ENCODE results near the gene RHOBTB1. TPM values are rescaled to one million over a fixed set of nuclear protein-coding genes. Genes with fewer than 3 reads are reported as not detected.
A peak's percentile ranks its signal among the peaks of the same experiment; 100 is the strongest.
"Not testable (repeated sequence)": the region's sequence is repeated elsewhere in the genome, so short reads cannot be mapped to it uniquely, and the experiment has no call there.

Gene RHOBTB1
- total and polyA plus RNA-seq, 12 donors: 4.3 to 20.5 (median 12.3) TPM

- intact Hi-C loops (cut with DNase I): no loop called here
- no peak for TF ChIP-seq CTCF (IDR thresholded peaks at IDR 0.05)
- 82 to 88% methylated on average over 2 of the region's 2 CpGs for whole genome bisulfite sequencing, 2 donors
- Histone ChIP-seq H3K27me3 (no peaks in the 10 kb centered on the region), H3K4me3 (no peak overlapping the region), H3K4me1 (peaks cover 0 to 30% (median 8%) of the 10 kb centered on the region in 9 donors), H3K27ac (peak overlapping the region in 4 of 10 donors; percentile 5 to 62 (median 28)), H3K9me3 (no peaks in the 10 kb centered on the region), H3K36me3 (no peaks in the 10 kb centered on the region)
- DNase-seq (no peak), ATAC-seq (no peak)
Measured at GRCh38 chr10:60835049-60835448, 108.9 kb downstream of the RHOBTB1 start.

- Histone ChIP-seq H3K27me3 (no peaks in the 10 kb centered on the region), H3K4me1 (peaks cover 0 to 32% (median 8%) of the 10 kb centered on the region in 9 donors), H3K36me3 (no peaks in the 10 kb centered on the region), H3K9me3 (no peaks in the 10 kb centered on the region), H3K4me3 (no peak overlapping the region), H3K27ac (peak overlapping the region in 8 of 10 donors; percentile 5 to 62 (median 21))
- intact Hi-C loops (cut with DNase I): no loop called here
- ATAC-seq (no peak), DNase-seq (no peak)
- no peak for TF ChIP-seq CTCF (IDR thresholded peaks at IDR 0.05)
Measured at GRCh38 chr10:60834401-60834800, 109.6 kb downstream of the RHOBTB1 start.

GRCh38 chr10:60832136-60832535 lies 111.8 kb downstream of the RHOBTB1 start:
- intact Hi-C loops (cut with DNase I); H3K9me3 ChIP-seq; H3K27ac ChIP-seq; ATAC-seq; DNase-seq; H3K36me3 ChIP-seq; H3K4me3 ChIP-seq; H3K27me3 ChIP-seq: not testable (repeated sequence)
- 92 to 93% methylated on average over 4 of the region's 4 CpGs for WGBS, 2 donors
- peaks cover 0 to 38% (median 22%) of the 10 kb centered on the region in 9 donors for H3K4me1 ChIP-seq

- ATAC-seq (peak in 6 of 8 donors; percentile 3 to 51 (median 18)), DNase-seq (no peak)
- intact Hi-C loops (cut with DNase I): loop anchor here in 4 of 10 donors (5.0 to 10.0 kb wide), 4 partner anchors 46 to 616 kb away; partner anchors contain the start of gene RHOBTB1 (in 1 of the 4)
- H3K27ac ChIP-seq: peak overlapping the region in 9 of 10 donors; percentile 11 to 79 (median 57)
- no peaks in the 10 kb centered on the region for H3K36me3 ChIP-seq
- no peaks in the 10 kb centered on the region for H3K27me3 ChIP-seq
- no peaks in the 10 kb centered on the region for H3K9me3 ChIP-seq
- WGBS, 2 donors: 10 to 30% methylated on average over 1 of the region's 1 CpG
- no peak overlapping the region for H3K4me3 ChIP-seq
- H3K4me1 ChIP-seq: peaks cover 0 to 34% (median 24%) of the 10 kb centered on the region in 9 donors
- no peak for TF ChIP-seq CTCF (IDR thresholded peaks at IDR 0.05)
Measured at GRCh38 chr10:60828489-60828852, 115.5 kb downstream of the RHOBTB1 start.

- H3K4me1 ChIP-seq: peaks cover 0 to 34% (median 24%) of the 10 kb centered on the region in 9 donors
- DNase-seq (peak in 1 of 2 donors; percentile 45), ATAC-seq (peak; percentile 73 to 94 (median 90))
- H3K36me3 ChIP-seq: no peaks in the 10 kb centered on the region
- no peaks in the 10 kb centered on the region for H3K27me3 ChIP-seq
- 25 to 31% methylated on average over 5 of the region's 5 CpGs for WGBS, 2 donors
- intact Hi-C loops (cut with DNase I): loop anchor here in 4 of 10 donors (5.0 to 10.0 kb wide), 4 partner anchors 47 to 617 kb away; partner anchors contain the start of gene RHOBTB1 (in 1 of the 4)
- no peak overlapping the region for H3K4me3 ChIP-seq
- no peak for TF ChIP-seq CTCF (IDR thresholded peaks at IDR 0.05)
- no peaks in the 10 kb centered on the region for H3K9me3 ChIP-seq
- H3K27ac ChIP-seq: peak overlapping the region in 9 of 10 donors; percentile 11 to 79 (median 57)
Measured at GRCh38 chr10:60827791-60828488, 116.0 kb downstream of the RHOBTB1 start.
